NCI-H510A (cell line): ENCODE data around the gene COX7B2.

Source experiments
- DNase-seq: peaks from one replicate; lab custom pipeline; 2025; lab: John Stamatoyannopoulos, UW

The COX7B2 gene

GRCh38 chr4:46715468-46715867 is 193.6 kb downstream of the COX7B2 start:
- DNase-seq, result no peak

DNA sequence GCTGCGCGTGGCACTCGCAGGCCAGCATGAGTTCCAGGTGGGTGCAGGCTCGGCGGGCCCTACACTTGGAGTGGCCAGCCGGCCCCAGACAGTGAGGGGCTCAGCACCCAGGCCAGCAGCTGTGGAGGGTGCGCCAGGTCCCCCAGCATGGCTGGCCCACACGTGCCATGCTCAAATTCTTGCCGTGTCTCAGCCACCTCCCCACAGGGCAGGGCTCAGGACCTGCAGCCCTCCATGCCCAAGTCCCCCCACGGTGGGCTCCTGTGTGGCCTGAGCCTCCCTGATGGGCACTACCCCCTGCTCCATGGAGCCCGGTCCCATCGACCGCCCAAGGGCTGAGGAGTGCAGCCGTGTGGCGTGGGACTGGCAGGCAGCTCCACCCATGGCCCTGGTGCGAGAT is 210.2 kb downstream of the COX7B2 start:
- no peak for DNase-seq
